ENCODE measurements around the gene CABP4.

DNA sequence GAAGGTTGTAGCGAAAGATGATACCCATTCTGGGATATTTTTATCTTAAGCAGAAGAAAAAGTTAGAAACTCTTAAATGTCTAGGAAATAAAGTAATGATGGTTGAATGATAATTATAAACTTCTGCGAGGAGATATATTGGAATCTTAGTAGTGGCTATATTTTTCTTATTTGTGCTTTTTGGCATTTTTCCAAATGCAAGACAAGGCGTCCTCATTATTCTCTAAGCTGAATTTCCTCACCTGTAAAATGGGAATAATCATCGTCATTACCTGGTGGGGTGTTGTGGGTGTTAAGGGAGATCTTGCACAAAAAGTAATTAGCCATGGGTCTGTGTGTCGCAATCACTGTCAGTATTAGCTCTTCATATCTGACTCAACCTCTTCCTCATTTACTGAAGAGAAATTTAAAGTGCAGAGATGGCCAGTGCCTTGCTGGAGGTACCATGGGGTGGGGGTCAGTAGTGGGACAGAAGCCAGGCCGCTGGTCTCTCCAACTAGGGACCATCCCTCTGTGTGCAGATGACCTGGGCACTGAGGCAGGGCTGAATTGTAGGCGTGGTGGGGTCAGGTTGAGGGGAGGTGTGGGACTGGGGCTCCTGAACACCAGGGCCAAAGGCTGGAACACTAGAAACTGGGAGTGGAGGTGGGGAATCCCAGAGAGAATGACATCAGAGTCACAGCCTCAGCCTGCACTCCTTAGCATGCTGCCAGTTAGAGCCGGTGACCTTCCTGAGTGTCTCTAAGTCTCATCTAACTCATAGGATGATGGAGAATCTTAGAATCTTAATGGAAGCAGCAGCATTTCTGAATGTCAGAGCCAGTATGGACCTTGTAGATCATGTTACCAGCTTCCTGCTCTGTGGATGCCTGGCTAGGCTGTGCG, 45.9 kb downstream of the CABP4 start:
- TF ChIP-seq, protein P1, sequence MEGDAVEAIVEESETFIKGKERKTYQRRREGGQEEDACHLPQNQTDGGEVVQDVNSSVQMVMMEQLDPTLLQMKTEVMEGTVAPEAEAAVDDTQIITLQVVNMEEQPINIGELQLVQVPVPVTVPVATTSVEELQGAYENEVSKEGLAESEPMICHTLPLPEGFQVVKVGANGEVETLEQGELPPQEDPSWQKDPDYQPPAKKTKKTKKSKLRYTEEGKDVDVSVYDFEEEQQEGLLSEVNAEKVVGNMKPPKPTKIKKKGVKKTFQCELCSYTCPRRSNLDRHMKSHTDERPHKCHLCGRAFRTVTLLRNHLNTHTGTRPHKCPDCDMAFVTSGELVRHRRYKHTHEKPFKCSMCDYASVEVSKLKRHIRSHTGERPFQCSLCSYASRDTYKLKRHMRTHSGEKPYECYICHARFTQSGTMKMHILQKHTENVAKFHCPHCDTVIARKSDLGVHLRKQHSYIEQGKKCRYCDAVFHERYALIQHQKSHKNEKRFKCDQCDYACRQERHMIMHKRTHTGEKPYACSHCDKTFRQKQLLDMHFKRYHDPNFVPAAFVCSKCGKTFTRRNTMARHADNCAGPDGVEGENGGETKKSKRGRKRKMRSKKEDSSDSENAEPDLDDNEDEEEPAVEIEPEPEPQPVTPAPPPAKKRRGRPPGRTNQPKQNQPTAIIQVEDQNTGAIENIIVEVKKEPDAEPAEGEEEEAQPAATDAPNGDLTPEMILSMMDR (IDR thresholded peaks at IDR 0.05) = no peak
- TF ChIP-seq EZH2 (IDR thresholded peaks at IDR 0.05; ENCODE audit: borderline replicate concordance, insufficient read depth, low read depth, low read length, poor library complexity, severe bottlenecking) = no peak

Data from B cell (primary cell).